Mucosa of rectum (tissue), 2 donors: ENCODE results near the gene RIBC2.
"Not testable (repeated sequence)": the region's sequence is repeated elsewhere in the genome, so short reads cannot be mapped to it uniquely, and the experiment has no call there.

Experiments used
- H3K27ac ChIP-seq, 2 donors: one replicate each; pipeline ENCODE4 v1.7.0; 2013; ENCODE audit warnings: inconsistent platforms in 2 of 2, low read depth in 2 of 2, low read length in 2 of 2
- H3K27me3 ChIP-seq, 2 donors: one replicate each; pipeline ENCODE4 v1.7.0; 2013; ENCODE audit warnings: low read length in 2 of 2; ENCODE audit not compliant: control insufficient read depth in 2 of 2, insufficient read depth in 2 of 2
- H3K36me3 ChIP-seq, 2 donors: one replicate each; pipeline ENCODE4 v1.7.0; 2013; ENCODE audit warnings: low read length in 2 of 2; ENCODE audit not compliant: control insufficient read depth in 2 of 2, insufficient read depth in 2 of 2
- H3K4me1 ChIP-seq, 2 donors: one replicate each; pipeline ENCODE4 v1.7.0; 2013; ENCODE audit warnings: low read length in 2 of 2, mild to moderate bottlenecking in 1 of 2; ENCODE audit not compliant: control insufficient read depth in 2 of 2, insufficient read depth in 2 of 2
- H3K4me3 ChIP-seq, 2 donors: one replicate each; pipeline ENCODE4 v1.7.0; 2013; ENCODE audit warnings: low read length in 2 of 2
- H3K9ac ChIP-seq, 2 donors: one replicate each; pipeline ENCODE4 v1.7.0; 2013; ENCODE audit warnings: low read length in 2 of 2, low read depth in 1 of 2, mild to moderate bottlenecking in 1 of 2
- H3K9me3 ChIP-seq, 2 donors: one replicate each; pipeline ENCODE4 v1.7.0; 2013; ENCODE audit warnings: low read length in 2 of 2; ENCODE audit not compliant: control insufficient read depth in 2 of 2
- donor health status: healthy.
- donor health status: Normal muscosa, but diverticular disease.

Gene RIBC2, protein sequence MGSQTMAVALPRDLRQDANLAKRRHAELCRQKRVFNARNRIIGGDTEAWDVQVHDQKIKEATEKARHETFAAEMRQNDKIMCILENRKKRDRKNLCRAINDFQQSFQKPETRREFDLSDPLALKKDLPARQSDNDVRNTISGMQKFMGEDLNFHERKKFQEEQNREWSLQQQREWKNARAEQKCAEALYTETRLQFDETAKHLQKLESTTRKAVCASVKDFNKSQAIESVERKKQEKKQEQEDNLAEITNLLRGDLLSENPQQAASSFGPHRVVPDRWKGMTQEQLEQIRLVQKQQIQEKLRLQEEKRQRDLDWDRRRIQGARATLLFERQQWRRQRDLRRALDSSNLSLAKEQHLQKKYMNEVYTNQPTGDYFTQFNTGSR

DNA sequence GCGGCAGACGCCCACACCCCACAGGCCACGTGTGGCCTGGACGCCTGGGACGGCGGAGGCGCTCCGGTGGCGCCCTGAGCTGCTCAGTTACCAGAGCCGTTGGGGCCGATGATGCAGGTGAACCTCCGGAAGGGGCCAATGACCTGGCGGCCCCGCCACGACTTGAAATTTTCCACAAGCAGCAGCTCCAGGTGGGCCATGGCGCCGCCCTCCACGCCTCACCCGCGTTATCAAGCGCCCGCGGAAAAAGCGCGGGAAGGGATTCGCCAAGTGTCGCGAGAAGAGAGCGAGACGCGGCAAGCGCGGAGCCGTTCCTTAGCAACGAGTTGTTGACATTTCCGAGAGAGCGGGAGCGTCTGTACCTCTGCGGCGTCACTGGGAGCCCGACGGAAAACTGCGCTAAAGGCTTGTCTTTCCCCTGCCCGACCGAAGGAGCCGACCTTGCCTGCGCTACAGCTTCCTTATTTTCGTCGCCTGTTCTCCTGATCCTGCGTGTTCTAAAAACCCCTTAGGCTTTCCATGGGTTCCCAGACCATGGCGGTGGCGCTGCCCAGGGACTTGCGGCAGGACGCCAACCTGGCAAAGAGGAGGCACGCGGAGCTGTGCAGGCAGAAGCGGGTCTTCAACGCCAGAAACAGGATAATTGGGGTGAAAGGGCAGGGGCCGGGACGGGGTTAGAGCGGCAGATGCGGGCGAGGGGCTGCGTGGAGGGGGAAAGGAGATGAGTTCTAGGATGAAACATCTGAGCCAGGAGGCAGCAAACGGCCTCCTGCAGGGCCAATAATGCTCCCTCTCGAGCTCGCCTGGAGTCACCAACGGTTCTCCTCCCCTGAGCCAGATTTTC lies at the start of gene RIBC2, which contains the start of gene SMC1B:
Gene RIBC2, plus strand, starts transcription at position 326 of the 844 bp plus-strand sequence. Its CDS starts 194 bp downstream, at position 520.
Gene SMC1B, minus strand, starts transcription at position 232 of the 844 bp plus-strand sequence. Its CDS starts 32 bp downstream, at position 200.
- peak within 1 kb of the TSS; percentile 44 to 82 for H3K4me3 ChIP-seq
- no peaks in the 10 kb centered on the region for H3K36me3 ChIP-seq
- peak within 1 kb of the TSS in 1 of 2 donors; percentile 9 for H3K27ac ChIP-seq
- H3K9me3 ChIP-seq: no peaks in the 10 kb centered on the region
- H3K9ac ChIP-seq: peak within 1 kb of the TSS; percentile 6 to 44
- H3K27me3 ChIP-seq: no peaks in the 10 kb centered on the region
- H3K4me1 ChIP-seq: peaks cover 0 to 3% of the 10 kb centered on the region in 2 donors

DNA sequence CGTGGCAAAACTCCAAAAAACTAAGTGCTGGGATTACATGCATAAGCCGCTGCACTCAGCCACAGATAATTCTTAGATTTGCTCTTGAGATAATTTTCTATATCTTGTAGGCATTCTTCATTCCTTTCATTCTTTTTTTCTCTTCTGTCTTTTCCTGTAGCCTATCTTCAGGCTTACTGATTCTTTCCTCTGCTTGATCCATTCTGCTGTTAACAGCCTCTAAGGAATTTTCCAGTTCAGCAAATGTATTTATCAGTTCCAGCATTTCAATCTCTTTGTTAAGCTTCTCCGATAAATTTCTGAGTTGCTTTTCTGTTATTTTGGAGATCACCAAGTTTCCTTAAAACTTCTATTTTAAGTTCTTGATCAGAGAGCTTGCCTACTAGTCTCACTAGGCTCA lies 46.8 kb upstream of the RIBC2 start:
- Histone ChIP-seq H3K27ac (no peak overlapping the region), H3K4me1 (no peaks in the 10 kb centered on the region), H3K27me3 (no peaks in the 10 kb centered on the region), H3K9me3 (no peaks in the 10 kb centered on the region), H3K4me3 (no peak overlapping the region), H3K9ac (no peak overlapping the region), H3K36me3 (no peaks in the 10 kb centered on the region)

DNA sequence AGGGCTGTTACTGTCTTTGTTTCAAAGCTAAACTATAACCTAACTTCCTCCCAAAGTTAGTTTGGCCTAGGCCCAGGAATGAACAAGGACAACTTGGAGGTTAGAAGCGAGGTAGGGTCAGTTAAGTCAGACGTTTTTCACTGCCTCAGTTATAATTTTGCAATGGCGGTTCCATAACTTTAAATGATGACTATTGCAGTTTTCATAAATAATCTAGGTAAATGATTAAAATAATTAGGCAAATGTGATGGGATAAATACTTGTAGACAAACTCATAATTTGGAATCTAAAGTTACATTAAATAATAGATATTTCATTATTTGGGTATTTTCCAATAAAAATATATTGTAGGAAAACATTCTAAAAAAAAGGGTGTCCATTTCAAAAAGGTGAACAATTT lies 39.9 kb upstream of the RIBC2 start:
- H3K36me3 ChIP-seq, H3K4me3 ChIP-seq, H3K9me3 ChIP-seq, H3K4me1 ChIP-seq, H3K27me3 ChIP-seq, H3K27ac ChIP-seq, H3K9ac ChIP-seq: not testable (repeated sequence)

DNA sequence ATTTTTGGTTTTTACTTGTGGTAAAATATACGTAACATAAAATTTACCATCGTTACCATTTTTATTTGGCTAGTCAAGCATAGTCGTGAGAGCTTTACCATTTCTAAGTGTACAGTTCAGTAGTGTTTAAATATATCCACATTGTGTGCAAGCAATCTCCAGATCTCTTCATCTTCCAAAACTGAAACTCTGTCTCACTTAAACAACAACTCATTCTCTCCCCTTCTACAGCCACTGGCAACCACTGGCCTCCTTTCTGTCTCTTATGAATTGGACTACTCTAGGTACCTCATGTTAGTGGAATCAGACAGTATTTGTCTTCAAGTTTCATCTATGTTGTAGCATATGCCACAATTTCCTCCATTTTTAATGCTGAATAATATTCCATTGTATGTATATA lies 37.5 kb upstream of the RIBC2 start:
- H3K36me3 ChIP-seq: no peaks in the 10 kb centered on the region

DNA sequence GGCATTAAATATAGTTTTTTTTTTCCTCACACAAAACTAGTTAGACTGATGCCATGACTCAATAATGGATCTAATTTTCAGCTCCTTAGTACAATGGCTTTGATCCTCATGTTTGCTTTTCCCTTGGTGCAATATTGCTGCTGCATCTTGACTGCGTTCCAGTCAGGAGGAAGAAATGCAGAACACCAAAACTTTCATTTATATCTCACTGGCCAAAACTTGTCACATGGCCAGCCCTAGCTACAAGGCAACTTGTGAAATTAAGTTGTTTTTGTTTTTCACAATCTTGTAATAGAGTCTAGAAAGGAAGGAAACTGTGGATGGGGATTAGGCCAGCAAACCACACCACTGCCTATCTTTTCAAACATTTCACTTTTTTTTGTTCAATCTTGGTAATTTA lies 36.8 kb upstream of the RIBC2 start:
- H3K36me3 ChIP-seq: no peaks in the 10 kb centered on the region
- no peaks in the 10 kb centered on the region for H3K9me3 ChIP-seq
- no peak overlapping the region for H3K4me3 ChIP-seq
- H3K4me1 ChIP-seq: no peaks in the 10 kb centered on the region
- H3K27ac ChIP-seq: no peak overlapping the region
- no peaks in the 10 kb centered on the region for H3K27me3 ChIP-seq
- H3K9ac ChIP-seq: no peak overlapping the region

More for the DNA sequence above, 37.5 kb upstream of the RIBC2 start:
- Histone ChIP-seq H3K4me1 (no peaks in the 10 kb centered on the region), H3K27ac (no peak overlapping the region), H3K4me3 (no peak overlapping the region), H3K27me3 (no peaks in the 10 kb centered on the region), H3K9me3 (no peaks in the 10 kb centered on the region), H3K9ac (no peak overlapping the region)

DNA sequence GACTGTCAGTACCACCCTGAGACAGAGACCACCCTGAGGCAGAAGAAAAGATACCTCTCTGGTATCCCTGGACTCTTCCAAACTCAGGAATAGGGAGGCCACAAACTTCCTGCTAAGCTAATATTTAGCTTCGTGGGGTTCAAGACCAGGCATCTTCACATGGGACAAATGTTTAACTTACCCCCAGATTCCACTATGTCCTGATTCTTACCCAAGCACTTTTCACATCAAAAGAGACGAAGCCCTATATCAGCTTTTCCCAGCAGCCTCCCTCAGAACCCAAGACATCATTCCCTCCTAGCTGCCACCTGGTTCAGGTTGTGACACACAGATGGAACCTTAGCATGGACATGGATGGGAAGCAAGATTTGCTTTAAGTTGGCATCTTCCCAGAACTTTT lies 32.1 kb upstream of the RIBC2 start:
- Histone ChIP-seq H3K27me3 (no peaks in the 10 kb centered on the region), H3K4me1 (no peaks in the 10 kb centered on the region), H3K27ac (no peak overlapping the region), H3K36me3 (no peaks in the 10 kb centered on the region), H3K9me3 (no peaks in the 10 kb centered on the region), H3K4me3 (no peak overlapping the region), H3K9ac (no peak overlapping the region)

DNA sequence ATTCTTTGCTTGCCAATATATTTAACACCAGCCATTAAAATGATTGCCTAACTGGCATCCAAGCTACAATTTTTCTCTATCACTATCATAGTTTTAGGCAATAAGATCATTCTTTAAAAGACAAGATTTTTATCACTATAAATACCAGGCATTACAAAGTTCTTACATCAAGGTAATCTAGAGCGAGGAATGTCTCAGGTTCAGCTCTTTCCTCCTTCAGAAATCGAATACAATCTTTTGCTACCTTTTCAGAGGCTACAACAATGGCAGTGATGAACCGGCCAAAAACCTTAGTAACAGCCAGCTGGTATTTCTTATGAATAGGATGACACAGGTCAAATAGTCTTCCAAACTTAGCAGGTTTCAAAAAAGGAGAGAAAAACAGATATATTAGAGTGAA lies 23.9 kb upstream of the RIBC2 start:
- Histone ChIP-seq H3K9me3 (no peaks in the 10 kb centered on the region), H3K27ac (no peak overlapping the region), H3K9ac (no peak overlapping the region)

DNA sequence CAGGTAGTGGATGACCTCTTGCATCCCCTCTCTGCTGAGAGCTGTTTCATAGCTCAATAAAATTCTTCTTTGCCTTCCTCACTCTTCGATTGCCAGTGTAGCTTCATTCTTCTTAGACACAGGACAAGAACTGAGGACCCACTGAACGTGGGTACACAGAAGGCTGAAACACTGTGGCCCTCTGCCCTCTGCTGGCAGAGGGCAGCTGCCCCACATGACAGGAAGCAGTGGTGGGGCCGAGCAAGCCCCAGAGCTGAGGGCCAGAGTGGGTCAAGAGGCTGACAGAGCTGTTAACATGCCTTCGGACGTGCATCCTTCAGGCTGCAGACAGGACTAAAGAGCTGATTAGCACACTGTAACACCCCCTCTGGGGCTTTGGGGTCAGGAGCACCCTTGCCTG lies 15.7 kb upstream of the RIBC2 start:
- no peak overlapping the region for H3K9ac ChIP-seq

More for the DNA sequence above, 23.9 kb upstream of the RIBC2 start:
- H3K36me3 ChIP-seq: no peaks in the 10 kb centered on the region
- H3K27me3 ChIP-seq: peaks cover 0 to 4% of the 10 kb centered on the region in 2 donors
- H3K4me3 ChIP-seq: no peak overlapping the region
- H3K4me1 ChIP-seq: no peaks in the 10 kb centered on the region

DNA sequence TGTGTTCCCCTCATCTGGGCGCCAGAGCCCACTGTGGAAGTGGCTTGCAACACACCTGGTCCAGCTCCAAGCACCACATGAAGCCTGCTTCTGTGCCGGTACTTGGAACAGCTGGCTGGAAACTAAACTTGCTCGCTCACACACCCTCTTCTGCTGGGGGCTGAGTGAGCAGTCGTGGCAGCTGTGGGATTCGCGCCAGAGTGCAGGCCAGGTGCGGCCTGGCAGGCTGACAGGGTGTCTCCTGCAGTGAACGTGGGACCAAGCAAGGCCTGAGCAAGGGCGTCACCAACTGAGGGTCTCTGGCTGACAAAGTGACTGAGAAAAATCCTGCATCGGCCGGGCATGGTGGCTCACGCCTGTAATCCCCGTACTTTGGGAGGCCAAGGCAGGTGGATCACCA lies 15.3 kb upstream of the RIBC2 start:
- no peaks in the 10 kb centered on the region for H3K36me3 ChIP-seq
- H3K4me3 ChIP-seq: no peak overlapping the region
- no peaks in the 10 kb centered on the region for H3K27me3 ChIP-seq

More for the DNA sequence above, 15.7 kb upstream of the RIBC2 start:
- no peak overlapping the region for H3K27ac ChIP-seq
- no peak overlapping the region for H3K4me3 ChIP-seq
- H3K4me1 ChIP-seq: no peaks in the 10 kb centered on the region
- no peaks in the 10 kb centered on the region for H3K27me3 ChIP-seq
- no peaks in the 10 kb centered on the region for H3K36me3 ChIP-seq
- H3K9me3 ChIP-seq: no peaks in the 10 kb centered on the region

More for the DNA sequence above, 15.3 kb upstream of the RIBC2 start:
- Histone ChIP-seq H3K4me1 (no peaks in the 10 kb centered on the region), H3K9me3 (no peaks in the 10 kb centered on the region), H3K9ac (no peak overlapping the region), H3K27ac (no peak overlapping the region)
